HG03175 (cell line): ENCODE results near the gene TTC3.
"Not testable (repeated sequence)": the region's sequence is repeated elsewhere in the genome, so short reads cannot be mapped to it uniquely, and the experiment has no call there.

Experiments
- ATAC-seq: cut with Tn5 transposase; IDR thresholded peaks from one replicate; pipeline ENCODE4 v1.9.1; 2021; ENCODE audit warnings: mild to moderate bottlenecking, moderate library complexity; ENCODE audit not compliant: unreplicated experiment

Gene TTC3

GRCh38 chr21:37093977-37094376, 20.9 kb downstream of the TTC3 start:
- no peak for ATAC-seq

GRCh38 chr21:37095821-37096220, 22.8 kb downstream of the TTC3 start:
- no peak for ATAC-seq

GRCh38 chr21:37098751-37099150, 25.7 kb downstream of the TTC3 start:
- no peak for ATAC-seq

DNA sequence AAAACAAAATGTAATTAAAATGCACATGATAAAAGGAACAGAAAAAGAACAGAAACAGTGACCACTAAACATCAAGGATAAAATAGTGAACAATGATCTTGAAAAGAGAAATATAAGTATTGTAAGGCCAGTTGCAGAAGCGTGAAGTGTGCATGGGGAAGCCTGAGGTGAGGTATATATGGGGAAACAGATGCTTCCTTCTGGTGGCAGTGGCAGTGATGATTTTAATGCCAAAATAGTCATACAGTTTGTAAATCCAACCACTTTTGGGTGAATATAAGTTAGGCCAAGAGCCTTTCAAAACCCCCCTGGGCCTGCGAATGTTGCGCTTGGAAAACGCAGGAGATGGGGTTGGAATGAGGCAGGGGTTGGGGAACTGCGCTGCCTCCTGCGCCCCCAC, 27.3 kb downstream of the TTC3 start:
- no peak for ATAC-seq

DNA sequence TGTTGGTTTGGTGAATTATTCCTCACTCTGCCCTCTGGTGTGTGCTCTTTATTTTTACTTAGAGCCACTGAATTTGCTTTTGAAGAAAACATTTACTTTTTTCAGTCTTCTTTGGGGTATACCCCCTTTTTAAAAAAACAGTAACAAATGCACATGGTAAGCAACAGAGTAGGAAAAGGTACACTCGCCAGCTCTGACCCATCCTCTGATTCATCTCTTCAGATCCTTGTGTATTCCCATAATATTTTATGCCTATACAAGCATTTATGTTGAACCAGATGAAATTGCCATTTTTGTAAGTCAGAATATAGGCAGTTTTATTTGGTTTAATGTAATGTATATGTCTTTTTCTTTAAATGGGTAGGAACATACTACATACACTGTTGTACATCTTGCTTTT, 28.3 kb downstream of the TTC3 start:
- ATAC-seq = no peak

DNA sequence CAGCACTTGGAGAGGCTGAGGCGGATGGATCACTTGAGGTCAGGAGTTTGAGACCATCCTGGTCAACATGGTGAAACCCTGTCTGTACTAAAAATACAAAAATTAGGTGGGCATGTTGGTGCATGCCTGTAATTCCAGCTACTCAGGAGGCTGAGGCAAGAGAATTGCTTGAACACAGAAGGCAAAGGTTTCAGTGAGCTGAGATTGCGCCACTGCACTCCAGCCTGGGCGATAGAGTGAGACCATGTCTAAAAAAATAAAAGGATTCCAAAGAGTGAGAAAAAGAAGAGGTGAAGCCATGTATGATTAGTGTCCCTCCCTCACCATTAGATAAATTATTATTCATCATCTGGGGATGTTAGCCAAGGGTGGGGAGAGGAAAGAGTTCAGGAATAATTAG, 29.7 kb downstream of the TTC3 start:
- ATAC-seq = not testable (repeated sequence)

DNA sequence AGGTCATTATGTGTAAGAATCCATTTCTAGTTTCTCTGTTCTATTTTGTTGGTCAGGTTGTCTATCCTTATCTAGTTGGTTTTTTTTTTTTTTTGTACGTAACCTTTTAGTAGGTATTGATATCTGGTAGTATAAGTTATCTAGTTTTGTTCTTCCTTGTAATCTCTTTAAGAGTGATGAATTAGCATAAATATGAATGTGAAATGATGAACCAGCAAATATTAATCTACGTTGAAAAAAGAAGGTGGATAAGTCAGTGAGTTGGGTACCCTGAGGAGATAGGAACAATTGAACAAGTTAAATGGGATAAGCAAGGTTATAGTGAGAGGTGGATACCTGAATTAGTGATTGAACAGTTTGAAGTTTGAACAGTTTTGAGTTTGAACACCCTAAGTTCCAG, 33.9 kb downstream of the TTC3 start:
- no peak for ATAC-seq

GRCh38 chr21:37111029-37111428, 38.0 kb downstream of the TTC3 start:
- ATAC-seq = not testable (repeated sequence)

- not testable (repeated sequence) for ATAC-seq
These were observed 41.2 kb downstream of the TTC3 start for GRCh38 chr21:37114301-37114700.

GRCh38 chr21:37116459-37116858, 43.4 kb downstream of the TTC3 start:
- not testable (repeated sequence) for ATAC-seq

- ATAC-seq = no peak
These were observed 44.1 kb downstream of the TTC3 start for GRCh38 chr21:37117204-37117603.

- no peak for ATAC-seq
These were observed 45.3 kb downstream of the TTC3 start for GRCh38 chr21:37118187-37118826.

GRCh38 chr21:37119421-37120218, 46.6 kb downstream of the TTC3 start:
- ATAC-seq = no peak

DNA sequence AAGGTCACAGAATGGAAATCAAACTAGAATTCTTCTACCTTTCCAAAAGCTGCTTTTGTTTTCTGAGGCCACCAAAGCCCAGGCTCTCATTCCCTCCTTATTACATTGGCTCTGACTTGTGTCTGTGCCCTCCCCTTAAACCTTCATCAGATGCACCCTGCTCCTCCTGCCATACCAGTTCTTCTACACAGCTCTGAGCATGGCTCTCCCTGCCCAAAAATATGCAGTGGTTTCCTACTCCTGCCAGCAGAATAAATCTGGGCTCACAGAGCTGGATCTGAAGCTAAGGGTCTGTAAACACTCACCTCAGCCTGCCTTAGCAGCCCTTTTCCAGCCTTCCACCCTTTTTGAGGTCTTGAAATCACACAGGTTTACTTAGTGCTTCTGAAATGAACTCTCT, 55.0 kb downstream of the TTC3 start:
- ATAC-seq = no peak

GRCh38 chr21:37130971-37131370, 57.9 kb downstream of the TTC3 start:
- no peak for ATAC-seq

GRCh38 chr21:37136261-37136660, 63.2 kb downstream of the TTC3 start:
- ATAC-seq = no peak

DNA sequence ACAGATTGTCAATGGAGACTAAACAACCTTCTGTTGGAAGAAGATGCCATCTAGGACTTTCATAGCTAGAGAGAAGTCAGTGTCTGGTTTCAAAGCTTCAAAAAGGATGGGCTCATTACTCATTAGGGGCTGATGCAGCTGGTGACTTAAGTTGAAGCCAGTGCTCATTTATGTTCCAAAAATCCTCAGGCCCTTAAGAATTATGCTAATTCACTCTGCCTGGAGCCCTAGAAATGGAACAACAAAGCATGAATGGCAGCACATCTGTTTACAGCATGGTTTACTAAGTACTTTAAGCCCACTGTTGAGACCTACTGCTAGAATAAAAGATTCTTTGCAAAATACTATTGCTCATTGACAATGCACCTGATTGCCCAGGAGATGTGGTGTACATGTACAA, 63.7 kb downstream of the TTC3 start:
- no peak for ATAC-seq

GRCh38 chr21:37139154-37139553, 66.1 kb downstream of the TTC3 start:
- no peak for ATAC-seq

GRCh38 chr21:37139902-37140301, 66.8 kb downstream of the TTC3 start:
- ATAC-seq = no peak

DNA sequence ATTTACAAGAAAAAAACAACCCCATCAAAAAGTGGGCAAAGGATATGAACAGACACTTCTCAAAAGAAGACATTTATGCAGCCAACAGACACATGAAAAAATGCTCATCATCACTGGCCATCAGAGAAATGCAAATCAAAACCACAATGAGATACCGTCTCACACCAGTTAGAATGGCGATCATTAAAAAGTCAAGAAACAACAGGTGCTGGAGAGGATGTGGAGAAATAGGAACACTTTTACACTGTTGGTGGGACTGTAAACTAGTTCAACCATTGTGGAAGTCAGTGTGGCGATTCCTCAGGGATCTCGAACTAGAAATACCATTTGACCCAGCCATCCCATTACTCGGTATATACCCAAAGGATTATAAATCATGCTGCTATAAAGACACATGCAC, 70.3 kb downstream of the TTC3 start:
- ATAC-seq = not testable (repeated sequence)

DNA sequence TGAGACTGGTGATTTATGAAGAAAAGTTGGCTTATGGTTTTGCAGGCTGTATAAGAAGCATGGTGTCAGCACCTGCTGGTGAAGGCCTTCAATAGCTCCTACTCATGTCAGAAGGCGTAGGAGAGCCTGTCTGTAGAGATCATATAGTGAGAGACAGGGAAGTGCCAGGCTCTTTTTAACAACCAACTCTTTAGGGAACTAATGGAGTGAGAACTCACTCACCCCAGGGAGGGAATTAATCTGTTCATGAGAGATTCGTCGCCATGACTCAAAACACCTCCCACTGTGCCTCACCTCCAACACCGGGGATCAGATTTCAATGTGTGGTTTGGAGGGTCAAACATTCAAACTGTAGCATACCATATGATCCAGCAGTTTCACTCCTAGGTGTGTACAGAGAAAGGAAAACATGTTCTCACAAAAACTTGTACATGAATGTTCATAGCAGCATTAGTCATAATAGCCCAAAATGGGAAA, 72.6 kb downstream of the TTC3 start:
- no peak for ATAC-seq
